GM12878 (cell line): Measurements from ENCODE around the gene ZBTB7B. TPM values are rescaled to one million over a fixed set of nuclear protein-coding genes. Genes with fewer than 3 reads are reported as not detected.
"Not testable (repeated sequence)": the region's sequence is repeated elsewhere in the genome, so short reads cannot be mapped to it uniquely, and the experiment has no call there.

Experiments
- ATAC-seq: fragments of 200-7000 bp; cut with Tn5 transposase; 3 replicates; pipeline ENCODE4 v1.9.1; 2020; ENCODE audit warnings: mild to moderate bottlenecking, moderate library complexity
- BruUV-seq: library from RNA; stranded (reverse); fragments of 400-500 nt; replicated peaks from 2 replicates; lab custom pipeline; 2021; lab: Mats Ljungman, UMichigan
- CTCF ChIA-PET: fragments of 300-600 bp; sonication (Branson Sonifier 250); formaldehyde crosslinking; extraction: SDS; loops from one replicate; lab custom pipeline; 2021; ENCODE audit warnings: inconsistent platforms; lab: Yijun Ruan, JAX
- POLR2A ChIA-PET: fragments of 350-600 bp; formaldehyde crosslinking; extraction: SDS; loops from one replicate; lab custom pipeline; 2021; ENCODE audit warnings: inconsistent platforms; lab: Charles Lee
- RAD21 ChIA-PET: fragments of 300-600 bp; sonication (Branson Sonifier 250); formaldehyde crosslinking; loops from one replicate; lab custom pipeline; 2023; ENCODE audit warnings: antibody characterized with exemption; ENCODE audit not compliant: unreplicated experiment; lab: Charles Lee
- SMC1A ChIA-PET: fragments of 300-600 bp; sonication (Branson Sonifier 250); formaldehyde crosslinking; loops from one replicate; lab custom pipeline; 2023; ENCODE audit not compliant: unreplicated experiment, uncharacterized antibody; lab: Charles Lee
- DNase-seq: peaks from one replicate; pipeline ENCODE4 v3.0.0-alpha.2; 2011; ENCODE audit warnings: low read depth, low spot score
- FAIRE-seq: peaks from 3 replicates; lab custom pipeline; 2011; peaks lifted over from hg19 to GRCh38; lab: Jason Lieb, UNC
- H2AFZ ChIP-seq: 2 replicates; pipeline ENCODE4 v1.6.0; 2011; ENCODE audit warnings: low read depth, low read length, control low read depth; ENCODE audit not compliant: control insufficient read depth
- H3K27ac ChIP-seq: 2 replicates; pipeline ENCODE4 v1.5.1; 2011; ENCODE audit warnings: control low read depth; ENCODE audit not compliant: control insufficient read depth, insufficient read depth
- H3K27me3 ChIP-seq, 2 experiments: replicated peaks in 1 of 2; 2 replicates each; pipeline versions ENCODE4 v1.6.0 to v1.6.1; 2011; ENCODE audit warnings: low read length in 1 of 2; ENCODE audit not compliant: control insufficient read depth in 2 of 2, insufficient read depth in 2 of 2
- H3K36me3 ChIP-seq, 2 experiments: 2 replicates each; pipeline ENCODE4 v1.5.1; 2011; ENCODE audit warnings: low read length in 1 of 2; ENCODE audit not compliant: control insufficient read depth in 2 of 2, insufficient read depth in 2 of 2
- H3K4me1 ChIP-seq: 2 replicates; pipeline ENCODE4 v1.6.1; 2011; ENCODE audit warnings: mild to moderate bottlenecking, low read length, moderate library complexity, mixed read lengths; ENCODE audit not compliant: control insufficient read depth, insufficient read depth
- H3K4me2 ChIP-seq: 2 replicates; pipeline ENCODE4 v1.6.0; 2011; ENCODE audit warnings: control low read depth; ENCODE audit not compliant: control insufficient read depth, insufficient read depth
- H3K4me3 ChIP-seq: fragments of 200-600 bp; sonication (generic); 2 replicates; pipeline ENCODE4 v1.5.1; 2016
- H3K79me2 ChIP-seq: 2 replicates; pipeline ENCODE4 v1.6.0; 2011; ENCODE audit warnings: low read length; ENCODE audit not compliant: control insufficient read depth, insufficient read depth
- H3K9ac ChIP-seq: 2 replicates; pipeline ENCODE4 v1.8.0; 2011; ENCODE audit warnings: low read length, control low read depth, mixed read lengths; ENCODE audit not compliant: control insufficient read depth, insufficient read depth
- H3K9me3 ChIP-seq: replicated peaks from 3 replicates; pipeline ENCODE4 v1.5.1; 2011; ENCODE audit warnings: mild to moderate bottlenecking, low read length; ENCODE audit not compliant: control insufficient read depth, insufficient read depth
- H4K20me1 ChIP-seq: 2 replicates; pipeline ENCODE4 v1.6.0; 2011; ENCODE audit not compliant: control insufficient read depth, insufficient read depth
- CTCF ChIP-seq, 3 experiments: IDR thresholded peaks in 2 of 3; conservative IDR thresholded peaks in 1 of 3; 2 replicates each; pipeline ENCODE4 v1.5.1; 2011; ENCODE audit warnings: low read depth in 3 of 3, low read length in 3 of 3, mild to moderate bottlenecking in 3 of 3, control low read depth in 2 of 3, moderate library complexity in 2 of 3, inconsistent platforms in 1 of 3, mixed read lengths in 1 of 3; ENCODE audit not compliant: control insufficient read depth in 2 of 3, insufficient read depth in 1 of 3; ENCODE audit errors: extremely low read depth in 1 of 3
- NFIC ChIP-seq: IDR thresholded peaks from 2 replicates; pipeline ENCODE4 v1.6.1; 2012; ENCODE audit warnings: low read depth, mild to moderate bottlenecking, inconsistent platforms, low read length, moderate library complexity
- TAF1 ChIP-seq: IDR thresholded peaks from 2 replicates; pipeline ENCODE4 v1.6.1; 2011; ENCODE audit warnings: mild to moderate bottlenecking, low read depth, low read length, borderline replicate concordance
- ZNF384 ChIP-seq: IDR thresholded peaks from 2 replicates; pipeline ENCODE4 v1.6.1; 2012; ENCODE audit warnings: low read depth, mild to moderate bottlenecking, low read length, improper control_type of control experiment, borderline replicate concordance
- WGBS: methylation state at CpG from one replicate; pipeline ENCODE4 v1.1.6; 2016; ENCODE audit warnings: low lambda C conversion rate; ENCODE audit not compliant: insufficient replicate concordance, insufficient coverage; ENCODE audit errors: missing lambda C conversion rate; 5-methylcytosine and 5-hydroxymethylcytosine counted together
- in situ Hi-C: fragments of 300-500 bp; cut with MboI; formaldehyde crosslinking; loops from 9 replicates; pipeline ENCODE4 v1.14.3; 2018; ENCODE audit warnings: mixed read lengths
- intact Hi-C: fragments of 100-400 bp; cut with micrococcal nuclease; formaldehyde crosslinking; loops from one replicate; pipeline ENCODE4 v1.14.2; 2022; ENCODE audit not compliant: unreplicated experiment
- polyA plus RNA-seq, 11 experiments: library from polyadenylated mRNA; depleted of rRNA in 4 of 11; unstranded in 6 of 11; stranded (reverse) in 5 of 11; fragments of >200 nt; fragmentation: Nextera tagmentation in 4 of 11; fragmentation: Illumina TruSeq in 1 of 11; extraction: Ambion mirVana in 4 of 11; extraction: Trizol in 1 of 11; gene quantifications; 1 replicate in 1 of 11; 2 replicates in 10 of 11; pipeline versions ENCODE4 v1.2.1 to v1.2.3, GENCODE V29; 2011 to 2016; ENCODE audit warnings: inconsistent platforms in 2 of 11, missing spikeins in 2 of 11, low read depth in 1 of 11
- total RNA-seq, 4 experiments: library from RNA; depleted of rRNA in 3 of 4; stranded (reverse); fragments of >200 nt in 3 of 4; fragmentation: Illumina TruSeq in 1 of 4; extraction: Trizol in 1 of 4; gene quantifications; 2 replicates each; pipeline versions ENCODE4 v1.2.1 to v1.2.3, GENCODE V29; 2013 to 2021

The ZBTB7B gene
- total and polyA plus RNA-seq, 10 of the 15 experiments (the other 5 are each of a cell fraction or from before 2014, with no cell fraction given): 0.11 to 44.9 (median 11.3) TPM

DNA sequence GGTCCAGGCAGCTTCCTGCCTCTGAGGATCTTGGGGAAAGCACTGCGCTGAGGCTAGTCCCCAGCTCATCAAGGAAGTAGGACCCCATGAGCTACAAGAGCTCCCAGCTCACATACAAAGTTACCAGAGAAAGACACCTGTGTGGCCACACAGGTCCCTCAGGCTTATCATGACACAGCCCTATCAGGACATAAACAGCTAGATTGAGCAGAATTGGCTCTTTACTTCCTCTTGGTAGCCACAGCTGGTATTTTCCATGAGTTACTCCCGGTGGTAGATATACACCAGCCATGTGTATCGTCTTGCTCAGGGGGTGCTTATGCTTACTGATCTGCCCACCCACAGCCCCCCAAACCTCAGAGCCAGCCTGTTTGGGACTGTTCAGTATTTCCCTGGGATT, 8.0 kb upstream of the ZBTB7B start (continued):
- no peak for TF ChIP-seq NFIC
- no peak for TF ChIP-seq TAF1

GRCh38 chr1:154995301-154995983, 7.2 kb upstream of the ZBTB7B start:
- H3K27ac ChIP-seq, FAIRE-seq, intact Hi-C loops, in situ Hi-C loops, H2AFZ ChIP-seq, H3K79me2 ChIP-seq, H3K9me3 ChIP-seq, H4K20me1 ChIP-seq, BruUV-seq, H3K27me3 ChIP-seq, H3K4me2 ChIP-seq, H3K36me3 ChIP-seq, ATAC-seq, DNase-seq, H3K9ac ChIP-seq, H3K4me3 ChIP-seq: not testable (repeated sequence)
- ChIA-PET RAD21 (interaction anchor here (0.7 to 1.4 kb wide), 2 partner anchors 25 to 26 kb away, joined by 5 to 6 read pairs; partner anchors contain the start of gene SHC1), POLR2A (interaction anchor here (0.6 to 3.4 kb wide), 8 partner anchors 12 to 509 kb away, joined by 3 to 13 read pairs (median 6); partner anchors contain the start of genes FLAD1 and PBXIP1), CTCF (interaction anchor here (0.6 to 11.0 kb wide), 9 partner anchors 17 to 436 kb away, joined by 3 to 226 read pairs (median 3); partner anchors contain the start of genes ADAM15, CKS1B, FLAD1 and PBXIP1), SMC1A (interaction anchor here (0.7 to 8.1 kb wide), 9 partner anchors 12 to 1071 kb away, joined by 3 to 69 read pairs (median 4); partner anchors contain the start of genes CKS1B, FLAD1 and PBXIP1)
- TF ChIP-seq CTCF (IDR thresholded peaks at IDR 0.05 in 2 of 3, conservative IDR thresholded peaks at IDR 0.05 in 1 of 3; ENCODE audit: control insufficient read depth in 2 of 3, extremely low read depth in 1 of 3, insufficient read depth in 1 of 3, low read depth in 3 of 3, low read length in 3 of 3): peak in 1 of 3 experiments; percentile 28; a peak in 3 of 6 replicates
- peak; percentile 46; the same call in 1 of the 2 replicates for TF ChIP-seq ZNF384
- WGBS: 63% methylated on average over 10 of the region's 13 CpGs
- peaks cover 12% of the 10 kb centered on the region for H3K4me1 ChIP-seq
